ENCODE results near the gene MOXD1.
"Not testable (repeated sequence)": the region's sequence is repeated elsewhere in the genome, so short reads cannot be mapped to it uniquely, and the experiment has no call there.

Gene MOXD1

DNA sequence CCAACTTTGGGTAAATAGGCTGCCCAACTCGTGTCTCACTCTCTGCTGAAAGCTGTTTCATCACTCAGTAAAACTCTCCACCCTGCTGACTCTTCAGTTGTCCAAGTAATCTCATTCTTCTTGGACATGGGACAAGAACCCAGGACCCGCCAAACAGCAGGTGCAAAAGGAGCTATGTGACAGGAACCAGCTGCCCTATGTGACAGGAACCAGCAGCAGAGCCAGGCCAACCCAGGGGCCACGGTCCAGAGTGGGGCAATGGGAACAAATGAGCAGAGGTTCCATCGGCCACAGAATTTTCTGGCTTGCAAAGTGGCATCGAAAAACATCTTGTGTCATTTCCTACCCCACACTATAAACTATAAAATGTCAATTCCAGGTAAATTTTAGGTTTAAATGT lies 56.5 kb downstream of the MOXD1 start:
- DNase-seq, result no peak

DNA sequence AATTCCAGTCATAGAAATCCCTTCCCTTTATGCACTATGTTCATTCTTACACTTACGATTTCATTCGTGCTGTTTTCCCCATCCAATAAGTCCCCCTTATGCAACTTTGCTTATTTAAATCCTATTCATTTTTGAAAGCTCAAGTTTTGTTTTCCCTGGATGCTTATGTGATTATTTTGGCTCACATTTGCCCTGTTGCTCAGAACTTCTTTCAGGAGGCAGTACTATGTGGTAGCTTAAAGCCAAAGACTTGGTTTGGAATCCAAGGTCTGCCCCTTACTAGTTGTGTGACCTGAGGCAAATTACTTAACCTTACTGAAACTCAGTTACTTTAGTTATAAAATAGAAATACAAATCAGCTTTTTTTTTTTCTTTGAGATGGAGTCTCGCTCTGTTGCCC lies 59.6 kb downstream of the MOXD1 start:
- no peak for DNase-seq

DNA sequence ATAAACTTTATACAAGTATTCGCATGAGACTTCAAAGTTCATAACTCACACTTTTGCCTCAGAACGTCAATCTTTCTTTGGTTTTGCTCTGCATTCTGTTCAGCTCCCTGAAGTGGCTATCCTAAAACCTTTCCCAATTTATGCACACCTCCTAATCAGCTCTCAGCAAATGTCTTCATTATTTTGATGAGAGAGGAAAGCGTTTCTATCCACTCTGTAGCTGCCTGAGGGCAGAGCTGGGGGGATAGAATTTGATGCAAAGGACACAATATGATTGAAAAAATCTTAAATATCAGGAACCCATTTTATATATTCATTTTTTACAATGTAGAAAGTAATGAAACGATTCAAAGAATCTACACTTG lies 66.8 kb downstream of the MOXD1 start:
- DNase-seq, result no peak

DNA sequence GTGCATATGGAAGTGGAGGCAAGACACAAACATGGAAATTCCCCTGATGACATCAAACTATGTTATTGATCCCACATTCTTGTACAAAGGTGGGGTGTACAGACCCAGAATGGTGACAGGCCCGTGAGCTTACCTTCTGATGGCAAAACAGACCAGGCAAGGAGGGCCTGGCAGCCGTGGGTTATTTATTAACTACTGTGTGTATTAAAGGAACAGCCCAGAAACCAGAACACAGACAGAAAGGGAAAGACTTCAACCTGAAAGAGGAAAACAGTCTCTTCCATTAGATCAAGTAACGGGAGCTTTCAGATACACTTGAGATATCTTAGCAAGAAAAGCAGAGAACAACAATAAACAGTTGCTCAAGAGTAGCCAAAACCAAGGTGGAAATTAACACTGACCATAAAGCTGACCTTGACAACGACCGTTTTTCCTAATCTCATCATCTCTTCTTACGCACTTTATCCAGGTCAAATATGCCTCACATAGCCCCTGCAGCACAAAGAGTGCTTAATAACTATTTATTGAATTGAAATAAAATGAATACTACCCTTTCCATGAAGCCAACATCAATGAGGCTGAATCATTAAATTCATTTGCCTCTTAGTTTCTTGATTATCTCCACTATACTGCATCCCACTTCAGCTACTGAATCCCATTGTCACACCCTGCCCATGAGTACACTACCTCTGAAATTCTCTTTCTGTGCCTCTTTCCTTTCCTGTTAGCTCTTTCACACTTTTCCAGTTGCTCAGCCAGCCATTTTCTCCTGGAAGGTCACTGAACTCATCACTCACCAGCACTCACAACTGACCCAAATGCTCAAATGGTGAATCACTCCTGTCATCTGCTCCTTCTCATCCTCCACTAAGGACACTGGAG lies 67.4 kb downstream of the MOXD1 start:
- DNase-seq, result no peak

DNA sequence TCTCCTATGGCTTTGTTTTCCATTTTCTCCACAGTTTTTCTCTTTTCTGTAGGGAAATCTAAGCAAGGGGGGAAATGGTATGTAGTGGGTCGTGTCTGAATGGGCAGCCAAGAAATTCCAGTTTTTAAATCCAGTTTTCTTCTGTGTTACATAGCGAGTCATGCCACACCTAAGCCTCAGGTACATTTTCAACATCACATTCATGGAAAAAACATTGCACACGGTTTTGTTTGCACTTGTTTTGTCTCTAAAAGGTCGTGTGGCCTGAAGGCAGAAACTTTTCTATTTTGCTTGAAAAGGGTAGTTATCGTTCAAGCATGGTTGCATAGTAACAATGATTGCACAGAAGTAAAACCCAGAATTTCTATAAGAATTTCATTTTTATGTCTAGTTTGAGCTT lies 70.5 kb downstream of the MOXD1 start:
- DNase-seq, result no peak

DNA sequence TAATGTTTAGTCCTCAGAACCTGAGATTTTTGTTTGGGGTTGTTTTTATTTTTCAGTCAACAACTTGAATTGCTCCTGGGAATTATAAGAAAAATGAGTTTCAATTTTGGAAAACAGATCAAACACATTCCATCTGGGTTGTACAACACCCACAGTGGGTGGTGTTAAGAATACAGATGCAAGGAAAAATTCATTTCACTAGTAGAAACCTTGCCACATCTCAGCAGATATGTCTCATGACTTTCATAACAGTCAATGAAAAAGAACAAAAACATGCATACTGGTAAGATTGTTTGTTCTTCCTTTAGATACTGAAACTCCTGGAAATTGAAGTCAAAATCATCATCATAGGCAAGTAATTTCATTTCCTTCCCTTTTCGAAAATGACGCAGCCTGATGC lies 78.9 kb downstream of the MOXD1 start:
- DNase-seq, result no peak

DNA sequence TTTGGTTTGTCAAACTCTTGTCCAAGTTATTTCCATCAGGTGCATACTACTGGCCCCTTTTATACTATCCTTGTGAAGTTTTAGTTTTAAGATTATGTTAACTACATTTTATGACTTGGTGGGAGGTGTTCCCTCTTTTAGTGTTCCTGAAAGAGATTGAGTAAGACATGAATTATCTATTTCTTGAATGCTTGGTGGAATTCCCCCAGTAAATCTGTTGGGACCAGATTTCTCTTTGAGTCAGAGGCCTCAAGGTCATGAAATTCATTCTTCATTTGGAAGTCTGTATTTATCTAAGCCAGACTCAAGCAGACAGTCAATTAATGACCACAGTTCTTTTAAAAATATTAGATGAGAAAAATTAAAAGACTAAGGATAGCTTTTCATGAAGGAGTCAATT lies 81.3 kb downstream of the MOXD1 start:
- no peak for DNase-seq

DNA sequence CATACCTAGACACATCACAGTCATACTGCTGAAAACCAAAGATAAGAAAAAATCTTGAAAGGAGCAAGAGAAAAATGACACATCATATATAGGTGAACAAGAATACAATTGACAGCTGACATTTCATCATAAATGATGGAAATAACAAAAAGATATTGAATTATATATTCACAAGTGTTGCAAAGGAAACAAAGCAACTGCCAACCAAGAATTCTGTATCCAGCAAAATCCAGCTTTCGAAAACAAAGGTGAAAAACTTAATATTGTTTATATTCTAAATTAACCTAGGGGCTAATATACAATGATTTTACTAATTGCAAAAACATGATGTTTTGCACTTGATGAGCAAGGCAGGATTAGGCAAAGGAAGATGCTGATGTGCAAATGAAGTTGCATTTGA lies 84.3 kb downstream of the MOXD1 start:
- DNase-seq, result no peak

DNA sequence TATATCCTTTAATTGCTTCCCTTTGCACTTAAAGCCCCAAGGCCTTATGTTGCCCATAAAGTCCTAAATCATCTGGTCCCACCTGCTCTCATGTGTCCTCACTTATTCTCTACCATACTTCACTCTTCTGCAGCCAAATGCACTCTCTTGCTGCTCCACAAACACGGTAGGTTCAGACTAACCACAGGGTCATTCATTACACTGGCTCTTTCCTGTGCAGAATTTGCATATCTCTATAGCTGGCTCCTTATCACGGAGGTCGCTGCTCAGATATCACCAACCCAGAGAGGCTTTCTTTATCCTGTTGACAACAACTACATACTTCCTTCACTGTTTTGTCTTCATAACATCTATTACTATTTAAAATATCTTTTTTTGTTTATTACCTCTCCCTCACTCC lies 86.8 kb downstream of the MOXD1 start:
- no peak for DNase-seq

DNA sequence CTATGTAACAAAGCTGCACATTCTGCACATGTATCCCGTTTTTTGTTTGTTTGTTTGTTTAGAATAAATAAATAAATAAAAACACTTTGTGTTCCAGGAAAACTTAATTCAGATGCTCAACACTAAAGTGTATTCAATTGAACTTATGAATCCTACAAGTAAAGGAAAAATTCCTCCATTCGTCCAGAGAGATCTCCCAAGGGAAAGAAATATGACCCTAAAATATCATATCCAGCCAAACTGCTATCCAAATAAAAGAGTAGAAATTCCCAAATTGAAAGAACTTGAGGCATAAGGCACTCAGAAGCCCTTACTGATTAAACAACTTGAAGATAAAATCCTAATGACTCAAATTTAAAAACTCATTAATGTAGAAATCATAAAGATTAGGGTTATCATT lies 90.4 kb downstream of the MOXD1 start:
- no peak for DNase-seq

DNA sequence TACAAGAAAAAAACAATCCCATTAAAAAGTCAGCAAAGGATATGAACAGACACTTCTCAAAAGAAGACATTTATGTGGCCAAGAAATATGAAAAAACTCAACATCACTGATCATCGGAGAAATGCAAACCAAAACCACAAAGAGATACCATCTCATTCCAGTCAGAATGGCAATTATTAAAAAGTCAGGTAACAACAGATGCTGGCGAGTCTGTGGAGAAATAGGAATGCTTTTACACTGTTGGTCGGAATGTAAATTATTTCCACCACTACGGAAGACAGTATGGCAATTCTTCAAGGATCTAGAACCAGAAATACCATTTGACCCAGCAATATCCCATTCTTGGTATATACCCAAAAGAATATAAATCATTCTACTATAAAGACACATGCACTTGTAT lies 91.1 kb downstream of the MOXD1 start:
- not testable (repeated sequence) for DNase-seq

DNA sequence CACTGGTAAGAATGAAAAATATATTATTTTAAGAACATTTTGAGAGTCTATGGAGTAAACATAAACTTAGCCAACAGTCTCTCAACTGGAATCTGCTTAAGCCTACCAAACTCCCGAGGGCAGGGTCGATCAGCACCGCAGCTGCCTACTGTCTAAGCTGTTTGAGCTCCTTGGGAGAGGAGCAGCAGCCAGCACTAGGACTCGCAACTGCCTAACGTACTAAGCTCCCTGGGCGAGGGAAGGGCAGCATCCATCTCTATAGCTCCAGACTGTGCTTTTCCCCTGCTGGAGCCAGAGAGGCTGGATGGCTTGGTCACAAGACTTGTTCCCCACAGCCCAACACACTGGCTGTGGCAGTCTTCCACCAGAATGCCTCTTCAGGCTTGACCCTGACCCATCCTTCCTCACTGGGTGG lies 96.4 kb downstream of the MOXD1 start:
- DNase-seq, result no peak

DNA sequence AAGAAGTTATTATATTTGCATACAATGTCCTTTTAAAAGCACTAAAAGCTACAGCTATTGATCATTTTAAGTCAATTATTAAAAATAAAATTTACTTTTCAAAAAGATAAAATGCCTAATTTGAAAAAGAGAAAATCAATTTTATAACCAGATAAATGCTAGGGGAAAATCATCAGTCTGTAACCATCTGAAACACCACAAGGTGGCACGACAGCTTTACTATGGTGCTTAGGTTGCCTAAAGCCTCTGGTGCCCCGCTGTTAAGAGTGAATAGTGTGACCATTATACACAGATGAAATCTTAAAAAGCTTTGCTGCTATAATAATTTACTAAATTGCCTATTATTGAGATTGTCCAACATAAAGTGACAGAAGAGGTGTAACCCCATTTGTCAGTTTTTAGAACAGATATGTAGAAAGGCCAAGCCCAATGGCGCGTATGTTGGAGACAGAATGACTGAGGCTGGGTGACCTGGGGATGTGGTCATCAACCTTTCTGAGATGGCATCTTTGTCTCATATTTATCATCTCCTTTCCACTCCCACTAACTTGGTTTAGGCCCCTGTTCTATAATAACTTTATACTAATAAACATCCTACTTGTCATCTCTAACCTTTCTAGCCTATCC lies 100.8 kb downstream of the MOXD1 start:
- peak; percentile 26 for DNase-seq

DNA sequence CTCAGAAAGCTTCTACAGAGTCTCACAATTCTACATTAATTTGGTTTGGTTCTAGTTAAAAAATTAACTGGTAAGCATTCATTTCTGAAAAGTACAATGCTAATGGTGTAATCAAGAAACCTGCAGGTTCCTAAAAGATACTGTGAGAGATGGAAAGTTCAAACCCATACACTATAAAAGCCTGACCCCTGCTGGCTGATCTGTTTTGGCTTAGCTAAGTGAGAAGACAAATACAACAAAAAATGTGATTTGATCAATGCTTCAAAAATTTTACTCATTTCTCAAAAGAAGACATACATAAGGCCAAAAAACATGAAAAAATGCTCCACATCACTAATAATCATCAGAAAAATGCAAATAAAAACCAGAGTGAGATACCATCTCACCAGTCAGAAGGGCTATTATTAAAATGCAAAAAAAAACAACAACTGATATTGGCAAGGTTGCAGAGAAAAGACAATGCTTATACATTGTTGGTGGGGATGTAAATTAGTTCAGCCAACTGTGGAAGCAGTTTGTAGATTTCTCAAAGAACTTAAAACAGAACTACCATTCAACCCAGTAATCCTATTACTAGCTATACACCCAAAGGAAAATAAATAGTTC lies 102.8 kb downstream of the MOXD1 start:
- peak; percentile 3 for DNase-seq

DNA sequence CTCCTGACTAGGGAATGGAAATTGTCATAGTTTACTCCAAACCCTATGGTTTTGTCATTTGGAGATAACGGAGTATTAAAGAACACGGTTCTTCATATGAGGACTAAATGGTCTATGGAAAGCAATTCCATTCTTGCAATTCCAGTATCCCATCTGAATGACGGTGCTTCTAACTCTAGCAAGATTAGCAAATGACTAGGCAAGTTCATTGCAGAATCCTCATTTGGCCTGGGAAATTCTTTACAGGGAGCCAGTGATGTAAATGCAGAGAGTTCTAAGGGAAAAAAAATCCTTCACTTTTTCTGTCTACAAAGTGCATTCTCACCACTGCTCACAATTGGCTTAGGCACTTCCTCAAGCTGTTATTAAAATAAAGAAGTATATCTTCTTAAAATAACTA lies 111.5 kb downstream of the MOXD1 start:
- DNase-seq, result no peak

DNA sequence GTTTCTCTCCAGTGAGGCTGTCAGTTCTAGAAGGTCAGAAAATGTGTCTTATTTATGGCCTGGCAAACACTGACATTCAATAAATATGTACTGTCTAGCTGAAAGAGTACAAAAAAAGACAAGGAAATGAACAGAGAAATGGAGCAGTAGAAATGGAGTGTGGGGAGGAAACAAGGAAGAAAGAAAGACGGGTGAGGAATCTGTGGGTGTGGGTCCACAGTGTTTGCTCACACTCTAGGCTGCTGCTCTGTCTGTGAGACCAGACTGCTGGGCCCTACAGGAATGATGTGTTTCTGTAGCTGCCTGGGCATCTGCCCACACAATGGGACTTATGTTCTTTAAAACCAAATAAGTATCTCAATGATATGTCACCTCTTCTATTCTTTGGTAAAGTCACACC lies 114.2 kb downstream of the MOXD1 start:
- DNase-seq, result no peak

DNA sequence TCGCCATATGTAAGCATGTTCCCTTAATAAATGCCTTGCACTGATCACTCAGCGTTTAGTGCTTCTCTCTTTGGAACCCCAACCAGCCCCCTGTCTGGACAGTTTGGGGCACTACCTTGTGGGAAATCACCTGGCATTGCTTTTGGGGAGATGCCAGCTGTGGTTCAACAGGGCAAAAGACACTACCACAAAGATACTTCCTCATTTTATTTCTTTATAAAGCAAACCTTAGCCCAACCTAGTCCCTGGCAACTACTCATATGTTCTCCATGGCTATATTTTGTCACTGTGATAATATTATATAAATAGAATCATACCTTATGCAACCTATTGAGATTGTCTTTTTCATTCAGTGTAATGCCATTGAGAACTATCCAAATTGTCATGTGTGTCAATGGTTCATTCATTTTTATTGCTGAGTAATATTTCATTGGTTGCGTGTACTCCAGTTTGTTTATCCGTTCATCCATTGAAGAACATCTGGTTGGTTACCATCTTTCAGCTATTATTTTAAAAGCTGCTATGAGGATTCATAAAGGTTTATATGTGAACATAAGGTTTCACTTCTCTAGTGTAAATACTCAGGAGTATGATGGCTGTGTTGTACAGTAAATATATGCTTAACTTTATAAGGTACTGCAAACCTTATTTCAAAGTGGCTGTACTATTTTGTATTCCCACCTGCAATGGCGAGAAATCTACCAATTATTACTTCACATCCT lies 114.8 kb downstream of the MOXD1 start:
- DNase-seq, result no peak

DNA sequence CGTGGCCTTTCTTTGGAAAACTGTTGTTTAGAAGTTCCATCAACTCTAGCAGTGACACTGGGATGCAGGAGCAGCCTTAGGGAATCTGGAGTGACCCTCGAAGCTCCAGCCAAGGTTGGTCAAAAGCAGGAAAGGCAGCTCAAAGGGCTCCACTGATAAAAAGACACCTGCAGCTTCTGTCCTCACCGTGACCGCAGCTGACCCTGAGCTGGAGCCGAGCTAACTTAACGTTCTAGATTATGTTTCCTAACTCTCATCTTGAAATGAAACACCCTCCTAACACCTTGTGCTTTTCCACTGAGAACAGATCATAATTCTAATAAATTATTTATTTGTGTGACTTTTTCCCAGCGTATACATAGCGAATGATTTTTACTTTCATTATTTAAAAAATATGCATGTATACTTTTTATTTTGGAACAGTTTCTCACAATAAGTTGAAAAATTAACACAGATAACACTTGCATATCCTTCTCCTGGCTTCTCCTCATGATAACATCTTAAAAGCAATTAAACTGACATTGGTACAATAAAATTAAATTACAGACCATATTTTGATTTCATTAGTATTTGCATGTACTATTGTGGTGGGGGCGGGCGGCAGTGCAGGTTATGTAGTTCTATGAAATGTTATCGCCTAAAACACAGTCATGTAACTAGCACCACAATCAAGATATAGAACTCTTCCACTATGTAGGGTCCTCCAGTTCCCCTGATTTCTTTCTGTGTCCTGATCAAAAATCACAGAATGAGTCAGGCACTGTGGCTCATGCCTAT lies 116.1 kb downstream of the MOXD1 start:
- DNase-seq, result no peak

DNA sequence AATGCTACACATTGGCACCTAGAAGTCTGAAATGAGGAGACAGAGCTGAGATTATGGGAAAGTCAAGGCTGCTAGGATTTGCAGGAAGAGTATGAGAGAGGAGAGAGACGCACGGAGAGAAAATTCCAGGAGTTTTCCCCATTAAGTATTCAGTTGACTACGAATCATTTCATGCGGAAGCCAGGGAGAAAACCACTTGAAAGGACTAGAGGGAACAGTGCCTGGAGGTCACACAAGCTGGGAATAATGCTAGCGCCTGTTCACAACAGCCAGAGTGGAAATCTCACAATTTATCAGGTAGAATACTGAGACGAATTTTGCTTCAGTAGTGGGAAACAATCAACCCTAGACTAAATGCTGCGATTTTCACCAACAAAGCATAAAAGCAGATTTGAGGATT lies 118.6 kb downstream of the MOXD1 start:
- no peak for DNase-seq

DNA sequence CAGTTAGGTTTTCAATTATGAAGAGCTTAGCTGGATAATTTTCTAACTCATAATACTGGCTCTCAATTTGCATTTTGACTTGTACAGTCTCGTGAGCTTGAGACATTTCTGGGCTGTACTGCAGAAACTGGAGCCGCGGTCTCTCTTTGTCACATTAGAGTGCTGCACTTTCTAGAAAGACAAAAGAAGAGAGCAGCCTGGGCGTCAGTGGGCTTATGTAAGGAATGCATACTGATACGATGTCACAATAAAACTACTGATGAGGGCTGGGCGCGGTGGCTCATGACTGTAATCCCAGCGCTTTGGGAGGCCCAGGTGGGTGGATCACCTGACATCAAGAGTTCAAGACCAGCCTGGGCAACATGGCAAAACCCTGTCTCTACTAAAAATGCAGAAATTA lies 120.8 kb downstream of the MOXD1 start:
- no peak for DNase-seq

DNA sequence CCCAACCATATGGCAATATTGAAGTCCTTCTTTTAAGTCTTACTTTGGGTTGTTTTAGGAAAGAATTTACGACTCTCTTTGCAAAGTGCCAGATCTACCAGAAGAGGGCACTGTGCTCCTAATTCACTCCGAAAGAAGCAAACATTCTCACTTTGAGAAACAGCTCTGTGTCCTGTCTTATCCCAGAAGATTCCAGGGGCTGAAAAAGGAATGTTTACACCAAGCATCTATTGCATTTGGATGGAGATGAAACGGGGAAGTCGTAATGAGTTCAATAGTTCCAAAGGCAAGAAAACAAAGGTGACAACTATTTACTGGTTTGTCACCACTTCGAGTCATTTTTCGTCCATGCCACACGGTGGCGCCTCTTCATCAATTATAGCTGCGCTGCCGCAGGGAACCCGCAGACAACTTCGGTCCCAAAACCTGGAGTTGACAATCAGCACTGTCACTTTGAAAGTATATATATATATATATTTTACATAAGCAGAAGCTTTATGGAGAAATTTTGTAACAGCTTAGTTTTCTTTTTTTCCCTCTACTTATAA lies 121.6 kb downstream of the MOXD1 start:
- DNase-seq, result peak; percentile 82
